WERI-Rb-1 (cell line): ENCODE data around the gene GUCA1C.

Experiments
- DNase-seq: peaks from one replicate; pipeline ENCODE4 v3.0.0-alpha.2; 2020
- H3K27ac ChIP-seq: fragments of 250-450 bp; sonication (Bioruptor Pico); 2 replicates; pipeline ENCODE4 v1.5.1; 2020; ENCODE audit warnings: mild to moderate bottlenecking, moderate library complexity
- H3K27me3 ChIP-seq: fragments of 250-450 bp; sonication (Bioruptor Pico); 2 replicates; pipeline ENCODE4 v1.5.1; 2021; ENCODE audit warnings: mild to moderate bottlenecking, low read depth, moderate library complexity; ENCODE audit not compliant: insufficient read depth, severe bottlenecking
- H3K36me3 ChIP-seq: fragments of 250-450 bp; sonication (Bioruptor Pico); 2 replicates; pipeline ENCODE4 v1.5.1; 2020; ENCODE audit warnings: mild to moderate bottlenecking, moderate library complexity
- H3K4me3 ChIP-seq: 2 replicates; pipeline ENCODE4 v1.5.1; 2011; ENCODE audit warnings: low read depth, mild to moderate bottlenecking, control low read depth, low read length
- H3K9me3 ChIP-seq: fragments of 250-450 bp; sonication (Bioruptor Pico); 2 replicates; pipeline ENCODE4 v1.5.1; 2021; ENCODE audit warnings: mild to moderate bottlenecking, moderate library complexity; ENCODE audit not compliant: severe bottlenecking
- TF ChIP-seq, protein P1 (sequence below): IDR thresholded peaks from 2 replicates; pipeline ENCODE4 v1.5.1; 2011; ENCODE audit warnings: low read depth, mild to moderate bottlenecking, control low read depth, inconsistent platforms, low read length

GUCA1C gene

GRCh38 chr3:108947855-108948254 lies 5.8 kb downstream of the GUCA1C start:
- no peak overlapping the region for H3K4me3 ChIP-seq
- TF ChIP-seq, protein P1, sequence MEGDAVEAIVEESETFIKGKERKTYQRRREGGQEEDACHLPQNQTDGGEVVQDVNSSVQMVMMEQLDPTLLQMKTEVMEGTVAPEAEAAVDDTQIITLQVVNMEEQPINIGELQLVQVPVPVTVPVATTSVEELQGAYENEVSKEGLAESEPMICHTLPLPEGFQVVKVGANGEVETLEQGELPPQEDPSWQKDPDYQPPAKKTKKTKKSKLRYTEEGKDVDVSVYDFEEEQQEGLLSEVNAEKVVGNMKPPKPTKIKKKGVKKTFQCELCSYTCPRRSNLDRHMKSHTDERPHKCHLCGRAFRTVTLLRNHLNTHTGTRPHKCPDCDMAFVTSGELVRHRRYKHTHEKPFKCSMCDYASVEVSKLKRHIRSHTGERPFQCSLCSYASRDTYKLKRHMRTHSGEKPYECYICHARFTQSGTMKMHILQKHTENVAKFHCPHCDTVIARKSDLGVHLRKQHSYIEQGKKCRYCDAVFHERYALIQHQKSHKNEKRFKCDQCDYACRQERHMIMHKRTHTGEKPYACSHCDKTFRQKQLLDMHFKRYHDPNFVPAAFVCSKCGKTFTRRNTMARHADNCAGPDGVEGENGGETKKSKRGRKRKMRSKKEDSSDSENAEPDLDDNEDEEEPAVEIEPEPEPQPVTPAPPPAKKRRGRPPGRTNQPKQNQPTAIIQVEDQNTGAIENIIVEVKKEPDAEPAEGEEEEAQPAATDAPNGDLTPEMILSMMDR, result no peak
- no peaks in the 10 kb centered on the region for H3K36me3 ChIP-seq

DNA sequence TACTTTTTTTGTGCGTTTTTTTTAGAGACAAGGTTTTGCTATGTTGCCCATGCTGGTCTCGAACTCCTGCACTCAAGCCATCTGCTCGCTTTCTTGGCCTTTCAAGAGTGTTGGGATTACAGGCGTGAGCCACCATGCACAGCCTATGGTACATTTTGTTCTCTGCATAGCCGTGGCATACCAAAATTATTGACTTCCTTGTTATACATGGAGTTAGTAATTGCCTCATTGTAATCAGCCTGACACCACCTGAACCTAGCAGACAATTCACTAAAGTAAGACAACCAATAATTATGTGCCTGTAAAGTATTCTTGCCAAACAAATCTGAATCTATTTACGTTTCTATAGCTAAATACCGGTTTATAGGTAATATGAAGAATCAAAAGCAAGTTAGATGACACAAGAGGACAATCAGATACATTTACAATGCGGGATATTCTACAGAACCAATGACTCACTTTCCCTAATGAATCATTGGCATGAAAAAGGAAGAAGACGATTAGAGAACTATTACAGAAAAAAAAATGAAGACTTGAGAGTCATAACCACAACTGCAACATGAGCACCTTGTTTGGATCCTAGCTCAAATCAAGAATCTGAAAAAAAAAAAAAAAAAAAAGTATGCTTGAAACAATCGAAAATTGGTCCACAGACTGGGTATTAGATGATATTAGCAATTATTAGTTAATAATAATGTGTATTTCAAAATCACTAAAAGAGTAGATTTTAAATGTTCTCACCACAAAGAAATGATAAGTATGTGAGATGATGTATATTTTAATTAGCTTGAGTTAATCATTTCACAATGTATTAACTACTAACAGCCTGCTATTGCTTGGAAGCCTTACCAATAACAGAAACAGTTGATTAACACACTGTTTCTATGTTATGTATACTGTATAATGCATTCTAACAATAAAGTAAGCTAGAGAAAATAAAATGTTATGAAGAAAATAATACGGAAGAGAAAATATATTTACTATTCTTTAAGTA lies 7.1 kb downstream of the GUCA1C start:
- Histone ChIP-seq H3K36me3 (no peaks in the 10 kb centered on the region), H3K27ac (no peak overlapping the region), H3K4me3 (no peak overlapping the region), H3K9me3 (no peaks in the 10 kb centered on the region), H3K27me3 (no peaks in the 10 kb centered on the region)
- TF ChIP-seq, protein P1, result no peak
- no peak for DNase-seq

More at GRCh38 chr3:108947855-108948254, 5.8 kb downstream of the GUCA1C start:
- Histone ChIP-seq H3K9me3 (no peaks in the 10 kb centered on the region), H3K27ac (no peak overlapping the region), H3K27me3 (no peaks in the 10 kb centered on the region)
- no peak for DNase-seq

- Histone ChIP-seq H3K27me3 (no peaks in the 10 kb centered on the region), H3K27ac (no peak overlapping the region), H3K4me3 (no peak overlapping the region), H3K36me3 (no peaks in the 10 kb centered on the region), H3K9me3 (no peaks in the 10 kb centered on the region)
- TF ChIP-seq, protein P1, result no peak
- DNase-seq, result no peak
Observed at GRCh38 chr3:108940568-108941263, 13.0 kb downstream of the GUCA1C start.

GRCh38 chr3:108940166-108940565 lies 13.5 kb downstream of the GUCA1C start:
- Histone ChIP-seq H3K27ac (no peak overlapping the region), H3K9me3 (no peaks in the 10 kb centered on the region), H3K27me3 (no peaks in the 10 kb centered on the region), H3K4me3 (no peak overlapping the region), H3K36me3 (no peaks in the 10 kb centered on the region)
- TF ChIP-seq, protein P1, result no peak
- no peak for DNase-seq

DNA sequence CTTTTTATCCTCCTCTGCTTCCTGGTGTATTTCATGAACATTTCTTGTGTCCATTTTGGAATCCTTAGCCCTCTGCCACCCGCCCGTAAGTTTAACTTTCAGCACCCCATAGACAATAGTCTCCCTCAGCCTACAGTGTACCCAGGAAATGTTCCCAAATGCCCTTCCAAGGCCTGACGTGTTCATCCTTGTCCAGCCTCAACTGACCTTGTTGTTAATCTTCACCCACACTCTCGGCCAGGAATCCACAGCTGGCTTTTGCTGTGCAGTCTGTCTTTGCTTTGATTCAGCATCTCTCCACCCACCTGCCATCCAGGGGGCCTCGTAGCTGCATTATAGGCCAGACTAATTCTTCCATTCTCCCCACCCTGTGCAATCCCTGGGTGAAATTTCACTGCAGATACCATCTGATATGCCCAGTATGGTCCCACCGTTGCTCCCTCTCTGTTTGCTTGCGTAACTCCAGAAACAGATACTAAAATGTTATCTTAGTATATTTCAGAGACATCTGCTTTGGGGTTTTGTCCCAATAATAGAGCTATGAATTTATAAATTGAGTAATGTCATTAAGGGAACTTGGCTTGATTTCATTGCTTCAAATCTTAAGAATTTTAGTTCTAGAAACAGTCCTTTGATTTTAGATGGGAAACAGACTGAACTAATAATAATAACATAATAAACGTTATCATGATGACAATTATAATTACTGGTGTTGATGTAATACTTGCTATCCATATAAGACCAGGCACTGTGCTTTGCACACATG lies 16.6 kb downstream of the GUCA1C start:
- TF ChIP-seq, protein P1, result no peak; the same call in 1 of the 2 replicates
- DNase-seq, result peak; percentile 69
- Histone ChIP-seq H3K27me3 (no peaks in the 10 kb centered on the region), H3K36me3 (no peaks in the 10 kb centered on the region), H3K27ac (peak overlapping the region; percentile 15; the same call in 1 of the 2 replicates), H3K9me3 (no peaks in the 10 kb centered on the region), H3K4me3 (no peak overlapping the region)
